DOHH2 (cell line): ENCODE results near the gene FGF10.

Experiments
- CTCF ChIP-seq: fragments of 200-600 bp; sonication (generic); IDR thresholded peaks from one replicate; pipeline ENCODE4 v1.5.1; 2014; ENCODE audit warnings: antibody characterized with exemption, mild to moderate bottlenecking, low read depth, low read length; ENCODE audit not compliant: poor library complexity, severe bottlenecking
- EZH2phosphoT487 ChIP-seq: fragments of 200-600 bp; sonication (generic); IDR thresholded peaks from 2 replicates; pipeline ENCODE4 v1.6.1; 2017; ENCODE audit warnings: borderline replicate concordance, mild to moderate bottlenecking, antibody characterized with exemption, low read length, moderate library complexity, mixed read lengths

- TF ChIP-seq CTCF (no peak), EZH2phosphoT487 (no peak)
Measured at GRCh38 chr5:44266882-44267576, 122.2 kb downstream of the FGF10 start.
